DOHH2 (cell line): ENCODE results near the gene PLCD1.

ENCODE experiments used
- H3F3A ChIP-seq: fragments of 200-600 bp; sonication (generic), shearing (Covaris generic); 2 replicates; pipeline ENCODE4 v1.6.0; 2016; ENCODE audit warnings: antibody characterized with exemption, mild to moderate bottlenecking; ENCODE audit not compliant: control insufficient read depth, insufficient read depth
- H3K27ac ChIP-seq: fragments of 200-600 bp; sonication (generic); 2 replicates; pipeline ENCODE4 v1.5.1; 2014; ENCODE audit warnings: low read depth, mild to moderate bottlenecking, low read length, moderate library complexity
- H3K27me3 ChIP-seq: fragments of 200-600 bp; sonication (generic); 2 replicates; pipeline ENCODE4 v1.6.1; 2014; ENCODE audit warnings: mild to moderate bottlenecking, low read length, mixed read lengths; ENCODE audit not compliant: control insufficient read depth
- H3K36me3 ChIP-seq: fragments of 200-600 bp; sonication (generic); 2 replicates; pipeline ENCODE4 v1.6.1; 2014; ENCODE audit warnings: mild to moderate bottlenecking, low read length, moderate library complexity, mixed read lengths; ENCODE audit not compliant: control insufficient read depth
- H3K4me1 ChIP-seq: fragments of 200-600 bp; sonication (generic); 2 replicates; pipeline ENCODE4 v1.6.1; 2014; ENCODE audit warnings: mild to moderate bottlenecking, low read length, mixed read lengths; ENCODE audit not compliant: control insufficient read depth
- H3K4me2 ChIP-seq: fragments of 200-600 bp; sonication (generic); 2 replicates; pipeline ENCODE4 v1.6.0; 2014; ENCODE audit warnings: mild to moderate bottlenecking, low read length, moderate library complexity
- H3K4me3 ChIP-seq: fragments of 200-600 bp; sonication (generic); 2 replicates; pipeline ENCODE4 v1.5.1; 2014; ENCODE audit warnings: mild to moderate bottlenecking, low read length, mixed read lengths
- H3K79me2 ChIP-seq: fragments of 200-600 bp; sonication (generic); 2 replicates; pipeline ENCODE4 v1.6.1; 2014; ENCODE audit warnings: mild to moderate bottlenecking, low read length, mixed read lengths; ENCODE audit not compliant: control insufficient read depth
- H3K9me2 ChIP-seq: fragments of 200-600 bp; sonication (generic); replicated peaks from 2 replicates; pipeline ENCODE4 v1.6.1; 2014; ENCODE audit warnings: mild to moderate bottlenecking, low read length, mixed read lengths; ENCODE audit not compliant: control insufficient read depth
- H3K9me3 ChIP-seq: fragments of 200-600 bp; sonication (generic); 2 replicates; pipeline ENCODE4 v1.6.1; 2014; ENCODE audit warnings: antibody characterized with exemption, low read length, mixed read lengths; ENCODE audit not compliant: control insufficient read depth, insufficient read depth
- H4K20me1 ChIP-seq: fragments of 200-600 bp; sonication (generic); 2 replicates; pipeline ENCODE4 v1.6.0; 2014; ENCODE audit warnings: low read depth, mild to moderate bottlenecking, antibody characterized with exemption, low read length, moderate library complexity; ENCODE audit not compliant: control insufficient read depth, insufficient read depth
- CTCF ChIP-seq: fragments of 200-600 bp; sonication (generic); IDR thresholded peaks from one replicate; pipeline ENCODE4 v1.5.1; 2014; ENCODE audit warnings: antibody characterized with exemption, mild to moderate bottlenecking, low read depth, low read length; ENCODE audit not compliant: poor library complexity, severe bottlenecking
- EZH2phosphoT487 ChIP-seq: fragments of 200-600 bp; sonication (generic); IDR thresholded peaks from 2 replicates; pipeline ENCODE4 v1.6.1; 2017; ENCODE audit warnings: borderline replicate concordance, mild to moderate bottlenecking, antibody characterized with exemption, low read length, moderate library complexity, mixed read lengths

PLCD1 gene

DNA sequence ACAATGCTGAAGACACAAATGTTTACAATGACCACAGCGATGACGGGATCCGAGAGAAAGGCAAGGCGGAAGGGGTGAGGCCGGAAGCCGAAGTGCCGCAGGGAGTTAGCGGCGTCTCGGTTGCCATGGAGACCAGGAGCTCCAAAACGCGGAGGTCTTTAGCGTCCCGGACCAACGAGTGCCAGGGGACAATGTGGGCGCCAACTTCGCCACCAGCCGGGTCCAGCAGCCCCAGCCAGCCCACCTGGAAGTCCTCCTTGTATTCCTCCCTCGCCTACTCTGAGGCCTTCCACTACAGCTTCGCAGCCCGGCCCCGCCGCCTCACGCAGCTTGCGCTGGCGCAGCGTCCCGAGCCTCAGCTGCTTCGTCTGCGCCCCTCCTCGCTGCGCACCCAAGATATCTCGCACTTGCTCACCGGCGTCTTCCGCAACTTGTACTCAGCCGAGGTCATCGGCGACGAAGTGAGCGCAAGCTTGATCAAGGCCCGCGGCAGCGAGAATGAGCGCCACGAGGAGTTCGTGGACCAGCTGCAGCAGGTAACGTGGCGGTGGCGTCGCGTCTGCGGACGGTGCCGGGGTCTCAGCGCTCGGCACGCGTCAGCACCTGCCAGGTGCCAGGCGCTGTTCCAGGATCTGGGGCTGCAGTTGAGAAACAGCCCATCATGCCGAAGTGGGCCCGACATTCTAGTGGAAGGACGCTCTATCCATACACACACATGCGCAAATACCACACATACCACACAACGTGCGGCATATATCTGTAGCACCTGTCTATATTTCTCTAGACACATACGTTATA, 9.9 kb upstream of the PLCD1 start, which contains the start of gene DLEC1:
Gene DLEC1 (plus strand): TSS at position 108 of the 798 bp plus-strand sequence. CDS start 18 bp downstream, at position 126.
- Histone ChIP-seq H3K36me3 (no peaks in the 10 kb centered on the region), H3K4me2 (peak within 1 kb of the TSS; percentile 72), H3K79me2 (no peaks in the 10 kb centered on the region), H3K27ac (no peak within 1 kb of the TSS), H3K9me3 (no peaks in the 10 kb centered on the region), H3K4me1 (peaks cover 18% of the 10 kb centered on the region), H3K9me2 (no peaks in the 10 kb centered on the region), H3F3A (no peaks in the 10 kb centered on the region), H4K20me1 (no peaks in the 10 kb centered on the region), H3K4me3 (peak within 1 kb of the TSS; percentile 50), H3K27me3 (peaks cover 22% of the 10 kb centered on the region)
- TF ChIP-seq EZH2phosphoT487 (peak; percentile 85; the same call in 1 of the 2 replicates), CTCF (no peak)

GRCh38 chr3:38038447-38038911, 9.0 kb upstream of the PLCD1 start:
- Histone ChIP-seq H3K9me3 (no peaks in the 10 kb centered on the region), H3K4me3 (peak overlapping the region; percentile 50), H3K4me1 (peaks cover 18% of the 10 kb centered on the region), H4K20me1 (no peaks in the 10 kb centered on the region), H3K27me3 (peaks cover 22% of the 10 kb centered on the region), H3F3A (no peaks in the 10 kb centered on the region), H3K36me3 (no peaks in the 10 kb centered on the region), H3K9me2 (no peaks in the 10 kb centered on the region), H3K4me2 (peak overlapping the region; percentile 72), H3K79me2 (no peaks in the 10 kb centered on the region), H3K27ac (no peak overlapping the region)
- no peak for TF ChIP-seq EZH2phosphoT487
- no peak for TF ChIP-seq CTCF

- H3K36me3 ChIP-seq = no peaks in the 10 kb centered on the region
- peaks cover 27% of the 10 kb centered on the region for H3K27me3 ChIP-seq
- H3K4me3 ChIP-seq = no peak overlapping the region
- no peak for TF ChIP-seq EZH2phosphoT487
- no peak for TF ChIP-seq CTCF
- peaks cover 18% of the 10 kb centered on the region for H3K4me1 ChIP-seq
- no peaks in the 10 kb centered on the region for H4K20me1 ChIP-seq
- no peaks in the 10 kb centered on the region for H3F3A ChIP-seq
- H3K79me2 ChIP-seq = no peaks in the 10 kb centered on the region
- no peaks in the 10 kb centered on the region for H3K9me3 ChIP-seq
- H3K4me2 ChIP-seq = no peak overlapping the region
- no peak overlapping the region for H3K27ac ChIP-seq
- no peaks in the 10 kb centered on the region for H3K9me2 ChIP-seq
Measured at GRCh38 chr3:38036906-38037305, 7.5 kb upstream of the PLCD1 start.
